Fibroblast of skin of left quadriceps (primary cell): ENCODE measurements around the gene CNPY2.
"Not testable (repeated sequence)": the region's sequence is repeated elsewhere in the genome, so short reads cannot be mapped to it uniquely, and the experiment has no call there.

Experiments
- DNase-seq, 2 experiments: peaks; one replicate each; pipeline ENCODE4 v3.0.0-alpha.2; 2013; ENCODE audit warnings: low read depth in 2 of 2

CNPY2 gene

GRCh38 chr12:56298828-56299227, 17.0 kb downstream of the CNPY2 start:
- DNase-seq, result no peak

GRCh38 chr12:56297400-56297799, 18.4 kb downstream of the CNPY2 start:
- DNase-seq, result no peak

GRCh38 chr12:56296295-56296694, 19.5 kb downstream of the CNPY2 start:
- no peak for DNase-seq

- DNase-seq, result no peak
Observed at GRCh38 chr12:56293795-56294194, 22.0 kb downstream of the CNPY2 start.

GRCh38 chr12:56288705-56289387, 26.9 kb downstream of the CNPY2 start:
- no peak for DNase-seq

- no peak for DNase-seq
Observed at GRCh38 chr12:56286044-56286830, 29.6 kb downstream of the CNPY2 start.

- DNase-seq, result not testable (repeated sequence)
Observed at GRCh38 chr12:56284263-56284662, 31.5 kb downstream of the CNPY2 start.

GRCh38 chr12:56282579-56282978, 33.2 kb downstream of the CNPY2 start:
- no peak for DNase-seq

GRCh38 chr12:56282030-56282429, 33.8 kb downstream of the CNPY2 start:
- no peak for DNase-seq

GRCh38 chr12:56280849-56281248, 34.9 kb downstream of the CNPY2 start:
- DNase-seq, result no peak

GRCh38 chr12:56278905-56279304, 36.9 kb downstream of the CNPY2 start:
- no peak for DNase-seq

GRCh38 chr12:56274299-56274698, 41.5 kb downstream of the CNPY2 start:
- DNase-seq, result no peak

GRCh38 chr12:56272468-56272867, 43.3 kb downstream of the CNPY2 start:
- DNase-seq, result not testable (repeated sequence)

- no peak for DNase-seq
Observed at GRCh38 chr12:56271031-56271430, 44.8 kb downstream of the CNPY2 start.

GRCh38 chr12:56267443-56268071, 48.2 kb downstream of the CNPY2 start:
- DNase-seq, result no peak

- DNase-seq, result peak; percentile 62 to 65
Observed at GRCh38 chr12:56266693-56267442, 48.9 kb downstream of the CNPY2 start, which contains the start of gene COQ10A. TSS of gene COQ10A (plus strand) at chr12:56266942. CDS start at chr12:56267119, 177 bp downstream.

- not testable (repeated sequence) for DNase-seq
Observed at GRCh38 chr12:56266068-56266692, 49.6 kb downstream of the CNPY2 start.

- DNase-seq, result not testable (repeated sequence)
Observed at GRCh38 chr12:56262955-56263354, 52.8 kb downstream of the CNPY2 start.

- peak; percentile 65 to 69 for DNase-seq
Observed at GRCh38 chr12:56261503-56262232, 54.1 kb downstream of the CNPY2 start.

- no peak for DNase-seq
Observed at GRCh38 chr12:56260921-56261320, 54.9 kb downstream of the CNPY2 start.

- no peak for DNase-seq
Observed at GRCh38 chr12:56260380-56260779, 55.4 kb downstream of the CNPY2 start.
